ENCODE results near the gene COL5A1.

- TF ChIP-seq REST (IDR thresholded peaks at IDR 0.05; ENCODE audit: low read depth) (no peak), TEAD4 (IDR thresholded peaks at IDR 0.05) (no peak), MAX (IDR thresholded peaks at IDR 0.05) (no peak), YY1 (IDR thresholded peaks at IDR 0.05; ENCODE audit: low read depth) (no peak)
Measured at GRCh38 chr9:134592819-134593200, 48.8 kb upstream of the COL5A1 start.

All from Ishikawa (cell line).